HepG2 (cell line): ENCODE data around the gene QSOX2.

ENCODE experiments used
- FOXM1 ChIP-seq: sonication (generic); formaldehyde crosslinking; IDR thresholded peaks from 2 replicates; pipeline ENCODE4 v1.5.0; 2020; ENCODE audit warnings: missing genetic modification reagents
- FUBP1 ChIP-seq: sonication (generic); formaldehyde crosslinking; IDR thresholded peaks from 2 replicates; pipeline ENCODE4 v1.5.1; 2020; ENCODE audit warnings: missing genetic modification reagents, mild to moderate bottlenecking, borderline replicate concordance
- POLR2A ChIP-seq, 2 experiments: IDR thresholded peaks; 2 replicates each; pipeline ENCODE4 v1.6.1; 2011; ENCODE audit warnings: low read depth in 2 of 2, low read length in 2 of 2, mild to moderate bottlenecking in 1 of 2, moderate library complexity in 1 of 2; ENCODE audit not compliant: insufficient read depth in 1 of 2
- THRA ChIP-seq: sonication (generic); formaldehyde crosslinking; IDR thresholded peaks from 2 replicates; pipeline ENCODE4 v1.4.0; 2020; ENCODE audit warnings: missing genetic modification reagents, borderline replicate concordance
- ZFP36L1 ChIP-seq: sonication (generic); formaldehyde crosslinking; IDR thresholded peaks from 2 replicates; pipeline ENCODE4 v1.8.0; 2022; ENCODE audit warnings: mild to moderate bottlenecking, missing genetic modification reagents, moderate library complexity
- ZFP91 ChIP-seq: sonication (generic); formaldehyde crosslinking; IDR thresholded peaks from 2 replicates; pipeline ENCODE4 v1.9.0; 2022; ENCODE audit warnings: missing genetic modification reagents, mild to moderate bottlenecking, borderline replicate concordance
- ZNF10 ChIP-seq: sonication (generic); formaldehyde crosslinking; IDR thresholded peaks from 2 replicates; pipeline ENCODE4 v1.4.0; 2020; ENCODE audit warnings: mild to moderate bottlenecking, low read depth, missing genetic modification reagents, borderline replicate concordance
- ZNF414 ChIP-seq: sonication (generic); formaldehyde crosslinking; IDR thresholded peaks from 2 replicates; pipeline ENCODE4 v1.5.0; 2020; ENCODE audit warnings: missing genetic modification reagents
- ZNF44 ChIP-seq: sonication (generic); formaldehyde crosslinking; IDR thresholded peaks from 2 replicates; pipeline ENCODE4 v1.5.1; 2020; ENCODE audit warnings: mild to moderate bottlenecking, missing genetic modification reagents

GRCh38 chr9:136289651-136290507 is 44.3 kb upstream of the QSOX2 start:
- no peak for TF ChIP-seq THRA
- TF ChIP-seq FUBP1 (CRISPR knock-in tag) = no peak
- TF ChIP-seq ZFP36L1 (CRISPR knock-in tag) = no peak
- no peak for TF ChIP-seq ZNF414 (CRISPR knock-in tag)
- no peak for TF ChIP-seq FOXM1 (CRISPR knock-in tag)
- no peak for TF ChIP-seq POLR2A (IDR thresholded peaks at IDR 0.05; ENCODE audit: insufficient read depth in 1 of 2, low read depth in 2 of 2, low read length in 2 of 2)
- no peak for TF ChIP-seq ZNF44 (CRISPR knock-in tag)
- no peak for TF ChIP-seq ZNF10
- no peak for TF ChIP-seq ZFP91
